Adrenal gland (tissue), 5 donors: ENCODE results near the gene PTCHD4.

Experiments
- POLR2A ChIP-seq, 2 donors: fragments of 450-650 bp; IDR thresholded peaks; one replicate each; pipeline ENCODE4 v1.6.1; 2017; ENCODE audit warnings: antibody characterized with exemption in 2 of 2, mild to moderate bottlenecking in 2 of 2, moderate library complexity in 1 of 2
- TF ChIP-seq, protein P1 (sequence below), 6 experiments: fragments of 450-650 bp in 4 of 6; fragments of 200-600 bp in 2 of 6; sonication (generic) in 1 of 6; IDR thresholded peaks; 1 replicate in 5 of 6; 2 replicates in 1 of 6; pipeline versions ENCODE4 v1.5.1 to v1.8.0; 2016 to 2021; ENCODE audit warnings: antibody characterized with exemption in 6 of 6, mild to moderate bottlenecking in 2 of 6, moderate library complexity in 1 of 6
- donor health status: DM: no; HTN: no; CAD: no.

GRCh38 chr6:48092550-48093217 is 18.3 kb downstream of the PTCHD4 start:
- TF ChIP-seq, protein P1, sequence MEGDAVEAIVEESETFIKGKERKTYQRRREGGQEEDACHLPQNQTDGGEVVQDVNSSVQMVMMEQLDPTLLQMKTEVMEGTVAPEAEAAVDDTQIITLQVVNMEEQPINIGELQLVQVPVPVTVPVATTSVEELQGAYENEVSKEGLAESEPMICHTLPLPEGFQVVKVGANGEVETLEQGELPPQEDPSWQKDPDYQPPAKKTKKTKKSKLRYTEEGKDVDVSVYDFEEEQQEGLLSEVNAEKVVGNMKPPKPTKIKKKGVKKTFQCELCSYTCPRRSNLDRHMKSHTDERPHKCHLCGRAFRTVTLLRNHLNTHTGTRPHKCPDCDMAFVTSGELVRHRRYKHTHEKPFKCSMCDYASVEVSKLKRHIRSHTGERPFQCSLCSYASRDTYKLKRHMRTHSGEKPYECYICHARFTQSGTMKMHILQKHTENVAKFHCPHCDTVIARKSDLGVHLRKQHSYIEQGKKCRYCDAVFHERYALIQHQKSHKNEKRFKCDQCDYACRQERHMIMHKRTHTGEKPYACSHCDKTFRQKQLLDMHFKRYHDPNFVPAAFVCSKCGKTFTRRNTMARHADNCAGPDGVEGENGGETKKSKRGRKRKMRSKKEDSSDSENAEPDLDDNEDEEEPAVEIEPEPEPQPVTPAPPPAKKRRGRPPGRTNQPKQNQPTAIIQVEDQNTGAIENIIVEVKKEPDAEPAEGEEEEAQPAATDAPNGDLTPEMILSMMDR (IDR thresholded peaks at IDR 0.05), result no peak
- no peak for TF ChIP-seq POLR2A (IDR thresholded peaks at IDR 0.05)
